HG03108 (cell line): Measurements from ENCODE around the gene COL6A1.
"Not testable (repeated sequence)": the region's sequence is repeated elsewhere in the genome, so short reads cannot be mapped to it uniquely, and the experiment has no call there.

Source experiments
- ATAC-seq: cut with Tn5 transposase; IDR thresholded peaks from one replicate; pipeline ENCODE4 v1.9.1; 2021; ENCODE audit warnings: moderate library complexity; ENCODE audit not compliant: unreplicated experiment

COL6A1 gene

GRCh38 chr21:45945868-45946210 is 35.7 kb upstream of the COL6A1 start:
- ATAC-seq = no peak

GRCh38 chr21:45947296-45947695 is 34.3 kb upstream of the COL6A1 start:
- ATAC-seq = no peak

DNA sequence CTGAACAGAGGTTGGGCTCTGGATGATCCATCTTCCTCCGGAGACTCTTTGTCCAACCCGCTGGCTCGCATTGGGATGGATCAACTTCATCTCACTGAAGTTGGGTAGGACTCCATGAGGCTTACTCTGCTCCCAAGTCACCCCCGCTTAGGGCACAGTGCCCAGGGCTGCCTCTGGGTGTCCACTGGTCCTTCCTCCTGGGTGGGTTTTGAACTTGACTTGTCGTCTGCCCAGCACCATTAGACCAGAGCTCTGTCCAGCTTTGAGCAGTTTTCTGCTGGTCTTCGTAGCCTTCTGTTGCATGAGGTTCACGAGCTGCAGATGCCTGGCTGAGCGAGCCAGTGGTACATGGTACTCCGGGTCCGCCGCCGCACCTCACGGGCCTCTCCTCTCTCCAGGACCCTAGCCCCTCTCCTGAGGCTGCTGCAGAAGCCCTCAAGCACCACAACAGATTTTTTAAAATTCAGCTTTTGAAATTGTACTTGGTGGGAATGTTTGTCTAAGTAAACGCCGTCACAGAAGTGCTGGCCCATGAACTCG is 33.8 kb upstream of the COL6A1 start:
- no peak for ATAC-seq

DNA sequence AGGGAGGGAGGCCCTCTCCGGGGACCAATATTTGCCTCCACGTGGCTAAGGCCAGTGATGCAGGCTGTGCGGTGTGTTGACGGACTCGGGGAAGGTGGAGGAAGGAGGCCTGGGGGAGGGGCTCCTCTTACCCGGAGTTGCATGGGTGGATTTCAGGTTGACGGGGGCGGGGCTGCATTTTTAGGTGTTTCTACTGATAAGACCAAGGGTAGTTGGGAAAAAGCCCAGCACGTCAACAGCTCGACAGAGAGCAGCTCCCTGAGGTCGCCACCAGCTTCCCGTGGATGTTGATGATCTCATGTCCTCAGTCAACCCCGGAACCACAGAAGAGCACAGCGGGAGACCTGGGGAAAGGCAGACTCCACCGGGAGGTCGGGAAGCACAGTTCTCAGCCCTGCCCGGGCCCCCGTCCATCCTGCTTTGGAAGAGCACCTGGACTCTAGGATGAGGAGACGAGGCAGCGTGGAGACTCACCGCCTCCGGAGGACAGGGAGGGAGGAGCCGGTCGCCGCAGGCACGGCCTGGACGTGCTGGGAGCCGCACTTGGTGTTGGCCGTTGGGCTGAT is 32.9 kb upstream of the COL6A1 start:
- ATAC-seq = no peak

DNA sequence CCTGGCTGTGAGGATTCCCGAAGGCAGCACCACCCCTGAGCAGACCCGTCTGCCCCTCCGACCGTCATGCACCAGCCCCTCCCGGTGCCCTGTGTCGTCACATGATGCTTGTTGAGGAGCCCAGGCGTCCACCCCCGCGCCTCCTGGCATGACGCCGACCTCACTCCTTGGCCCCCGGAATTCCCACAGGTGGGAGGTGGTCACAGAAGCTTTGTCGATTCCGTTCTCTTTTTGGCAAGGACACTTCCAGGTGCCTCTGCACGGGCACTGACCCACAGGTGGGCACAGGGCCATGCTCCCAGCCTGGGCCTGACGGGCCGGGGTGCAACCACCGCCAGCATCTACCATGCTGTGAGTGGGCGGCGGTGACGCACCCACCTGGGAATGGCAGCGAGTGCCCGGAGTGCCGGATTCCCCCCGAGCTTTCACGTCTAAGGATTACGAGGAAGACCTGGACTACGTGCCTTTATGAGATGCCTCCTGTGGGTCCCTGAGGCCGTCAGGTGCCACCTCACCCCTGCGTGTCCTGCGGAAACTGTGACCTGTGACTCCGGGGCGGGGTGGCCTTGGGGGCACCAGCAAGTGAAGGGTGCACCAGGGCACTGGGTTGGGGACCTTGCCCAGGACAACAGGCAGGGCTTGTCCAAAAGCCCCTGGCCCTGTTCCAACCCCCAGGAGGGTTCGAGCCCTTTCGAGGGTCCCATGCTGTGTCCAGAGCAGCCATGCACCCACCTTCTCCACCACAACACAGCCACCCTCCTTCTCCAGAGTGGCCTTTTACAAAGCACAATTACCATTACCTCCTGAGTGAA is 31.4 kb upstream of the COL6A1 start:
- ATAC-seq = no peak

DNA sequence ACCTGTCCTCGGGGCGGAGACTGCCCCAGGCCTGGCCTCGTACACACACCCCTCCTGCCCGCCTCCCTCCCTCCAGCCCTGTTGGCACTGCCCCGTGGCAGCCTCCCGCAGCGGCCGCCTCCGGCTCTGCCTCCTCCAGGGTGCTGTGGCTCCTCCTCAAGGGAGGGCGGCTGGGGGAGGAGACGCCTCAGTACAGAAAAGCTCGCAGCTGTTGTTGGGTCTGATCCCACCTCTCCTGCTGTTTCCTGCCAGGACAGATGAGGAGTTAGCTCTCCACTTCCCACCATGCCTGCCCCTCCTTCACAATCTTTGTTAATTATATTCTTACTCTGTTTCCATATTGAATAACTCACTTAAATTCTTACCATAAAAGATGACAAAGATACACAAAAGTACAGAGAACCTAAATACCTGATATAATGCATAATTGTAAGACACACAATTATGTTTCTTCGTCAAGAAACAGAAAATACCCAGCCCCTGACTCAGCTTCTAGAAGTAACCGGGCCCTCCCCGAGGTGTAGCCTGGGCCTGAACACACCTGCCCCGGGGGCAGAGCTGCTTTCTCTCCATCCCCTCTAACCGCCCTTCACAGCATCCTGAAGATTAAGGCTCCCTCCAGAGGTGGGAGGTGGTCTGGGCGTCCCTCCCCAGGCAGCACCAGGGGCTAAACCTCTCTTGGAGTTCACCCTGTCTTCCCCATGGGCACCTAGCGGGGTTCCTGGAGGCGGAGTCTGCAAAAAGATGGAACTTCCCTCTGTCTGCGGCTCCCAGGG is 30.6 kb upstream of the COL6A1 start:
- ATAC-seq = no peak

GRCh38 chr21:45951676-45952075 is 29.9 kb upstream of the COL6A1 start:
- no peak for ATAC-seq

DNA sequence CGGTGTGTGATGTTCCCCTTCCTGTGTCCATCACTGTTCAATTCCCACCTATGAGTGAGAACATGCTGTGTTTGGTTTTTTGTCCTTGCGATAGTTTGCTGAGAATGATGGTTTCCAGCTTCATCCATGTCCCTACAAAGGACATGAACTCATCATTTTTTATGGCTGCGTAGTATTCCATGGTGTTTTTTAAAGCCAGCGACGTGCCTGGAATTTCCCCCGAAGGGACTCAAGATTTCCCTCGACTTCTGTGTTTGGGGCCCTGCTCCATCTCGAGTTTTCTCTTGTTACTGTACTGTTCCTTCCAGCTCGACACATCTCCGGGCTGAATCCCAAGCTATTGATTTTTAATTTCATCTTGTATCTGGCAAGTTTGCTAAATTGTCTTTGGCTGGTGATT is 29.0 kb upstream of the COL6A1 start:
- ATAC-seq = not testable (repeated sequence)

- ATAC-seq = no peak
Observed at GRCh38 chr21:45952974-45953373, 28.6 kb upstream of the COL6A1 start.

DNA sequence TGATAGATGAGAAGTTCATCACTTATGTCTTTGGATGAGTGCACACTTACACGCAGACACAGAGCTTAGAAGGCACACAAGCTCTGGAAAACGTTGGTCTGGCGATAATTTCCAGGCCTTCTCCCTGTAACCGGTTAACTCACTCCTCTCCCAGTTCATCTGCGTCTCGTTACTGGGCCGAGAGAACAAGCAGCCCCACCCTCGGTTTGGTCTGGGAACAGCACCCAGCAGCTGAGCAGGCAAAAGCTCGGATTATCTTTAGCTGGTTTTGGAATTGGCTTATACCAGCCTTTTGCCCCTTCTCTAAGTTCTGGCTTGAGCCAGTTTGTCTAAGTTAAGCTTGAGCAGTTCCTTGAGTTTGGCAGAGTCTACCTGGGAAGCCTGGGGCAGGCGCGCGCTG is 27.3 kb upstream of the COL6A1 start:
- ATAC-seq = no peak

DNA sequence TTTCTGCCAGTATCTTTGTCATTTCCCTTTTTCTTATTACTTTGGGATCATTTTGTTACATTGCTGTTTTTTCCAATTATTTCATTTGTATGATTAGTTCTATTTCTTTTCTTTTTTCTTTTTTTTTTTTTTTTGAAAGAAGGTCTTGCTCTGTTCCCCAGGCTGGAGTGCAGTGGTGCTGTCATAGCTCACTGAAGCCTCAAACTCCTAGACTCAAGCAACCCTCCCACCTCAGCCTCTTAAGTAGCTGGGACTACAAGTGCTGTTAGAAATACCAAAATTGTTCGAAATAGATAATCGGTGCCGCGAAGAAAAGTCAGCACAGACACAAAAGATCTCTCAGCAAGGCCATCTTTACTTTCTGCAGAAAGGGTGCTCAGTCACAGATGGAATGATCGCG is 26.6 kb upstream of the COL6A1 start:
- ATAC-seq = no peak

- no peak for ATAC-seq
Observed at GRCh38 chr21:45957551-45957950, 24.0 kb upstream of the COL6A1 start.

- no peak for ATAC-seq
Observed at GRCh38 chr21:45957981-45958600, 23.5 kb upstream of the COL6A1 start.

DNA sequence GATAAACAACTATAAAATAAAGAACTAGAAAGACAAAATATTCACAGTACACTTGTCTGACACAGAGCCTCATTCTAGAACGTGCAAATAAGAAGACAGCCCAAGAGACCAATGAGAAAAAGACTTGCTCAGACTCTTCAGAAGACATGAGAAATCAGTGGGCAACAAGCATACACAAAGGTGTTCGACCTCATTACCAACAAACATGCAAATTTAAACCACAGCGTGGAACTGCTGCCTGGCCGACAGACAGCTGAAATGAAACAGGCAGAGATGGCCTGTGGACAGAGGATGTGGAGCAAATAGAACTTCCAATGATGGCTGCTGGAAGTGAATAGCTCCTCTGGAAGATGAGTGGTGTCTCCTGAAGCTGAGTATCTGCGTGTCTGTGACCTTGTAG is 22.4 kb upstream of the COL6A1 start:
- ATAC-seq = no peak

DNA sequence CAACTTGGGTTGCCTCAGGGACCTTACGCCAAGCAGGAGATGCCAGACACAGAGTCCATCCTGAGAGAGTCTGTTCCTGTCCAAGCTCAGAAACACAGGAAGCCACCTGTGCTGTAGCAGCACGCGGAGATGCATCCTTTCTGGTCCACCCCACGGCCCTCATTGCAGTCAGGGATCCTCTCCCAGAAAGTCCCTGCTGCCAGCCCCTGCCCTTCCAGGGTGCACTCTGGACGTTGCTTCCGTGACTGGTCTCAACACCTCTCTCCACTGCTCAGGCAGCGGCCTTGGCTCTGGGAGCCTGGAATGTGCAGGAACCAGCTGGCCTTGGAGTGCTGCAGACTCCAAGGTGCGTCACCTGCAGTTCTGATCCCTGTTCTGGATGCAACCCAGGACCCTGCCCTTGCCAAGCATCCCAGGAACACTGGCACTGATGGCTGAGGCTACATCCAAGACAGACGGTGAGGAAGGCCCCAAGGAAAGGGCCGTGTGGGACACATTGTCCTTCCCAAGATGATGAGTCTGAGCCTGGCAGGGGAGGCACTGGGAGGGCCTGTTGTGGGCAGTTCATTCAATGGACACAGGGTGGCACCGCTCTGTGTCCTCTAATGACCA is 21.7 kb upstream of the COL6A1 start:
- no peak for ATAC-seq

DNA sequence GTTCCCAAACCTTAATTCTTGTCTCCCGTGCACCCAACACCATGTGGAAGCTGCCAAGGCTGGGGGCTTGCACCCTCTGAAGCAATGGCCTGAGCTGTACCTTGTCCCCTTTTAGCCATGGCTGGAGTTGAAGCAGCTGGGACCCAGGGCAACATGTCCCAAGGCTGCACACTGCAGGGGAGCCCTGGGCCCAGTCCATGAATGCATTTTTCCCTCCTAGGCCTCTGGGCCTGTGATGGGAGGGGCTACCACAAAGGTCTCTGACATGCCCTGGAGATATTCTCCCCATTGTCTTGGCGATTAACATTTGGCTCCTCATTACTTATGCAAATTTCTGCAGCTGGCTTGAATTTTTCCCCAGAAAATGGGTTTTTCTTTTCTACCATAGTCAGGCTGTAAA is 20.2 kb upstream of the COL6A1 start:
- ATAC-seq = not testable (repeated sequence)

DNA sequence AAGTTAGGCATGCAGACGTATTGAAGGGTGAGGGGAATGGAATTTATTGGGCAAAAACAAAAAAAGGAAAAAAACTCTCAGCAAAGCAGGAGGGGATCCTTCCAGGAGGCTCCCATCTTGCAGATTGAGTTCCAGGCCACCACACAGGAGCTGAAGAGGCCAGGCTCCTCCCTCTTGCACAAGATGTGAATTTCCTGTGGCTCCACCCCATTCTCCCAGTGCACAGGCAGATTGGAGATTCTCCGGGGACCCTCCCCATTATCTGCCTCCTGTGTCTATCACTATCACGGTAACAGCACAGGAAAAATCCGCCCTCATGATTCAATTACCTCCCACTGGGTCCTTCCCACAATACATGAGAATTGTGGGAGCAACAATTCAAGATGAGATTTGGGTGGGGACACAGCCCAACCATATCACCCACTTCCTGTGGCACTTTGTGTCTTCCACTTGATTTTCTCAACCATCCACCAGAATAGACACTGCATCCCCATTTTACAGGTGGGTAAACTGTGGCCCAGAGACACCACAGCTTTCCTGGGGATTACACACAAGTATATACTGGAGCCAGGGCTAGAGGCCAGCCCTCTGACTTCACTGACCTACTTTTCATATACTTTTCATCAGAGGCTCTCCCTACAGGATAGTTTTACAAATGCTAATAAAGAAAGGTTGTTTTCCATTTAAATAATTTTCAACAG is 18.9 kb upstream of the COL6A1 start:
- ATAC-seq = no peak

DNA sequence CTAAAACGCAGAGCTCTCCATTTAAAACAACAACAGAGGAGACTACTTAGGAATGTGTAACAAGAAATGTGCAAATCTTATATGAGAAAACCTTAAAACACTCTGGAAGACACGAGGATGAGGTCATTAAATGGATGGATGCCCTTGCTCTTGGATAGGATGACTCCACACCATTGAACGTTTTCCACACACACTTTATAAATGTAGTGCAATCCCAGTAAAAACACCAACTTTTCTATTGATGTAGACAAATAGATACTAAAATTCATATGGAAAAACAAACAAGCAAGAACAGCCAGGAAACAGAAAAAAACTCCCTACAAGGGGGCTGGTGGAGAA is 18.4 kb upstream of the COL6A1 start:
- no peak for ATAC-seq

- ATAC-seq = no peak
Observed at GRCh38 chr21:45964649-45965048, 16.9 kb upstream of the COL6A1 start.

DNA sequence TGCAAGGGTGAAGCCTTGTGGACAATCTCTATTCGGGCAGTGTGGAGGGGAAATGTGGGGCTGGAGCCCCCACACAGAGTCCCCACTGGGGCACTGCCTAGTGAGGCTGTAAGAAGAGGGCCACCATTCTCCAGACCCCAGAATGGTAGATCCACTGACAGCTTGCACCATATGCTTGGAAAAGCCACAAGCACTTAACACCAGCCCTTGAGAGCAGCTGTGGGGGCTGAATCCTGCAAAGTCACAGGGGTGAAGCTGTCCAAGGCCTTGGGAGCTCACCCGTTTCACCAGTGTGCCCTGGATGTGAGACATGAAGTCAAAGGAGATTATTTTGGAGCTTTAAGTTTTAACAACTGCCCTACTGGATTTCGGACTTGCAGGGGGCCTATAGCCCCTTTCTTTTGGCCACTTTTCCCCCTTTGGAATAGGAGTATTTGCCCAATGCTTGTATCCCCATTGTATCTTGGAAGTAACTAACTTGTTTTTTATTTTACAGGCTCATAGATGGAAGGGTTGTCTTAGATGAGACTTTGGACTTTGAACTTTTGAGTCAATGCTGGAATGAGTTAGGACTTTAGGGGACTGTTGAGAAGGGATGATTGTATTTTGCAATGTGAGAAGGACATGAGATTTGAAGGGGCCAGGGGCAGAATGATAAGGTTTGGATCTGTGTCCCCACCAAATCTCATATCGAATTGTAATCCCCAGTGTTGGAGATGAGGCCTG is 16.3 kb upstream of the COL6A1 start:
- no peak for ATAC-seq
